ENCODE data around the gene NRXN2.

DNA sequence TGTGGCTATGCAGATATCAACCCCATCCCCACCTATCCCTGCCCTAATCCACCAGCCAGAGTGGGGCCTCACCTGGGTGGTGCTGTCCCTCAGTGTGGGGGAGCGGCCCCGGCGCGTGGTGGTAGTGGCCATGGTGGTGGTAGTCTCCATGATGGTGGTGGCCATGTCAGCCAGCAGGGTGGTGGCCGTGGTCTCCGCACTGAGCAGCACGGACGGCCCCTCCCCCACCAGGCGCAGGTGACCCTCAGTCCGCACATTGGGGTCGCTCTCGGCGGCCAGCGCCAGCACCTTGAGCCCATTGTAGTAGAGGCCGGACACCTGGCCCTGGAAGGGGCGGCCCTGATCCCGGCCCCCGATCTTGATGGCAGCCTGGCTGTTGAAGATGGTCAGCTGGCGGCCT is 100.3 kb downstream of the NRXN2 start:
- TF ChIP-seq, protein P1, sequence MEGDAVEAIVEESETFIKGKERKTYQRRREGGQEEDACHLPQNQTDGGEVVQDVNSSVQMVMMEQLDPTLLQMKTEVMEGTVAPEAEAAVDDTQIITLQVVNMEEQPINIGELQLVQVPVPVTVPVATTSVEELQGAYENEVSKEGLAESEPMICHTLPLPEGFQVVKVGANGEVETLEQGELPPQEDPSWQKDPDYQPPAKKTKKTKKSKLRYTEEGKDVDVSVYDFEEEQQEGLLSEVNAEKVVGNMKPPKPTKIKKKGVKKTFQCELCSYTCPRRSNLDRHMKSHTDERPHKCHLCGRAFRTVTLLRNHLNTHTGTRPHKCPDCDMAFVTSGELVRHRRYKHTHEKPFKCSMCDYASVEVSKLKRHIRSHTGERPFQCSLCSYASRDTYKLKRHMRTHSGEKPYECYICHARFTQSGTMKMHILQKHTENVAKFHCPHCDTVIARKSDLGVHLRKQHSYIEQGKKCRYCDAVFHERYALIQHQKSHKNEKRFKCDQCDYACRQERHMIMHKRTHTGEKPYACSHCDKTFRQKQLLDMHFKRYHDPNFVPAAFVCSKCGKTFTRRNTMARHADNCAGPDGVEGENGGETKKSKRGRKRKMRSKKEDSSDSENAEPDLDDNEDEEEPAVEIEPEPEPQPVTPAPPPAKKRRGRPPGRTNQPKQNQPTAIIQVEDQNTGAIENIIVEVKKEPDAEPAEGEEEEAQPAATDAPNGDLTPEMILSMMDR (IDR thresholded peaks at IDR 0.05; ENCODE audit: insufficient read depth, low read depth, low read length): no peak
- no peak for TF ChIP-seq EZH2 (IDR thresholded peaks at IDR 0.05; ENCODE audit: insufficient read depth, low read length)

Measured in astrocyte (in vitro differentiated cells and primary cell).